HCT116 (cell line): ENCODE data around the gene CAMKK2.

Source experiments
- EGR1 ChIP-seq: IDR thresholded peaks from 2 replicates; pipeline ENCODE4 v1.6.1; 2012; ENCODE audit warnings: low read depth
- ELF1 ChIP-seq: IDR thresholded peaks from 2 replicates; pipeline ENCODE4 v1.6.1; 2012; ENCODE audit warnings: low read depth, borderline replicate concordance
- EZH2phosphoT487 ChIP-seq: fragments of 200-600 bp; IDR thresholded peaks from 2 replicates; pipeline ENCODE4 v1.6.1; 2018; ENCODE audit warnings: antibody characterized with exemption, borderline replicate concordance
- FOSL1 ChIP-seq: IDR thresholded peaks from 2 replicates; pipeline ENCODE4 v1.6.1; 2012; ENCODE audit warnings: low read depth
- POLR2A ChIP-seq: IDR thresholded peaks from 2 replicates; pipeline ENCODE4 v1.7.0; 2011; ENCODE audit warnings: borderline replicate concordance; ENCODE audit not compliant: insufficient read depth, insufficient read length; ENCODE audit errors: extremely low read depth
- POLR2AphosphoS5 ChIP-seq: IDR thresholded peaks from 2 replicates; pipeline ENCODE4 v1.6.1; 2011; ENCODE audit warnings: mild to moderate bottlenecking, low read depth, low read length, moderate library complexity
- REST ChIP-seq: IDR thresholded peaks from 2 replicates; pipeline ENCODE4 v1.6.1; 2012; ENCODE audit warnings: low read depth
- SIN3A ChIP-seq: IDR thresholded peaks from 2 replicates; pipeline ENCODE4 v1.6.1; 2012; ENCODE audit warnings: low read depth
- SRF ChIP-seq: IDR thresholded peaks from 2 replicates; pipeline ENCODE4 v1.6.1; 2012; ENCODE audit warnings: low read depth
- TF ChIP-seq, protein P1 (sequence below): IDR thresholded peaks from 2 replicates; pipeline ENCODE4 v1.6.1; 2012
- TF ChIP-seq, protein P2 (sequence below), 3 experiments: fragments of 200-600 bp in 1 of 3; sonication (generic) in 1 of 3; IDR thresholded peaks in 2 of 3; conservative IDR thresholded peaks in 1 of 3; 2 replicates each; pipeline ENCODE4 v1.5.1; 2012 to 2017; ENCODE audit warnings: low read depth in 2 of 3, low read length in 2 of 3, antibody characterized with exemption in 1 of 3, borderline replicate concordance in 1 of 3, control low read depth in 1 of 3, mild to moderate bottlenecking in 1 of 3, mixed read lengths in 1 of 3, mixed run types in 1 of 3, moderate library complexity in 1 of 3; ENCODE audit not compliant: insufficient read depth in 1 of 3

GRCh38 chr12:121279071-121279375 is 17.5 kb downstream of the CAMKK2 start:
- TF ChIP-seq, protein P1, sequence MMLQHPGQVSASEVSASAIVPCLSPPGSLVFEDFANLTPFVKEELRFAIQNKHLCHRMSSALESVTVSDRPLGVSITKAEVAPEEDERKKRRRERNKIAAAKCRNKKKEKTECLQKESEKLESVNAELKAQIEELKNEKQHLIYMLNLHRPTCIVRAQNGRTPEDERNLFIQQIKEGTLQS, result no peak
- TF ChIP-seq, protein P2, sequence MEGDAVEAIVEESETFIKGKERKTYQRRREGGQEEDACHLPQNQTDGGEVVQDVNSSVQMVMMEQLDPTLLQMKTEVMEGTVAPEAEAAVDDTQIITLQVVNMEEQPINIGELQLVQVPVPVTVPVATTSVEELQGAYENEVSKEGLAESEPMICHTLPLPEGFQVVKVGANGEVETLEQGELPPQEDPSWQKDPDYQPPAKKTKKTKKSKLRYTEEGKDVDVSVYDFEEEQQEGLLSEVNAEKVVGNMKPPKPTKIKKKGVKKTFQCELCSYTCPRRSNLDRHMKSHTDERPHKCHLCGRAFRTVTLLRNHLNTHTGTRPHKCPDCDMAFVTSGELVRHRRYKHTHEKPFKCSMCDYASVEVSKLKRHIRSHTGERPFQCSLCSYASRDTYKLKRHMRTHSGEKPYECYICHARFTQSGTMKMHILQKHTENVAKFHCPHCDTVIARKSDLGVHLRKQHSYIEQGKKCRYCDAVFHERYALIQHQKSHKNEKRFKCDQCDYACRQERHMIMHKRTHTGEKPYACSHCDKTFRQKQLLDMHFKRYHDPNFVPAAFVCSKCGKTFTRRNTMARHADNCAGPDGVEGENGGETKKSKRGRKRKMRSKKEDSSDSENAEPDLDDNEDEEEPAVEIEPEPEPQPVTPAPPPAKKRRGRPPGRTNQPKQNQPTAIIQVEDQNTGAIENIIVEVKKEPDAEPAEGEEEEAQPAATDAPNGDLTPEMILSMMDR (IDR thresholded peaks at IDR 0.05 in 2 of 3, conservative IDR thresholded peaks at IDR 0.05 in 1 of 3; ENCODE audit: borderline replicate concordance in 1 of 3, insufficient read depth in 1 of 3, low read depth in 2 of 3, low read length in 2 of 3), result no peak
- no peak for TF ChIP-seq POLR2A
- no peak for TF ChIP-seq REST
- TF ChIP-seq ELF1, result no peak
- TF ChIP-seq POLR2AphosphoS5, result no peak
- no peak for TF ChIP-seq EZH2phosphoT487
- no peak for TF ChIP-seq SIN3A
- TF ChIP-seq SRF, result no peak
- TF ChIP-seq FOSL1, result no peak
- no peak for TF ChIP-seq EGR1
